OCI-LY3 (cell line): ENCODE data around the gene NPIPB4.
"Not testable (repeated sequence)": the region's sequence is repeated elsewhere in the genome, so short reads cannot be mapped to it uniquely, and the experiment has no call there.

Source experiments
- EZH2phosphoT487 ChIP-seq: fragments of 200-600 bp; shearing (Covaris generic); IDR thresholded peaks from 2 replicates; pipeline ENCODE4 v1.6.1; 2018; ENCODE audit warnings: antibody characterized with exemption, mixed run types, low read depth
- TF ChIP-seq, protein P1 (sequence below): fragments of 200-600, 300-600 bp; sonication (generic); IDR thresholded peaks from 2 replicates; pipeline ENCODE4 v1.5.1; 2014; ENCODE audit warnings: antibody characterized with exemption, low read length, low read depth

DNA sequence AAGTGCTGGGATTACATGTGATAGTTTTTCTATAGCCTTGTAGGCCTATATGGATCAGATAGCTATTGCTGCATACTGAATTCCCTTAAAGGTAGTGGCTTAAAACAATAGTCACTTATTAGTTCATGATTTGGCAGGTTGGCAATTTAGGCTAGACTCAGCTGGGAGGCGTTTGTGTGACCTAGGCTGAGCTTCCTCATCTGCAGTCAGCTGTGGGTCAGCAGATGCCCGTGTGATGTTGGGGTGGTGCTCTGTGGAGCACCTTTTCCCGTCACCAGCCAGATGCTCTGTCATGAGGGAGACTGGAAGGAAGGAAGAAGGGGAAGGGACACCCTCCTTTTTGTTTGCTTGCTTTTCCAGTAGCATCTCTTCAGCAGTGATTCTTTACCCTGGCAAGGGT, 64.2 kb downstream of the NPIPB4 start:
- TF ChIP-seq, protein P1, sequence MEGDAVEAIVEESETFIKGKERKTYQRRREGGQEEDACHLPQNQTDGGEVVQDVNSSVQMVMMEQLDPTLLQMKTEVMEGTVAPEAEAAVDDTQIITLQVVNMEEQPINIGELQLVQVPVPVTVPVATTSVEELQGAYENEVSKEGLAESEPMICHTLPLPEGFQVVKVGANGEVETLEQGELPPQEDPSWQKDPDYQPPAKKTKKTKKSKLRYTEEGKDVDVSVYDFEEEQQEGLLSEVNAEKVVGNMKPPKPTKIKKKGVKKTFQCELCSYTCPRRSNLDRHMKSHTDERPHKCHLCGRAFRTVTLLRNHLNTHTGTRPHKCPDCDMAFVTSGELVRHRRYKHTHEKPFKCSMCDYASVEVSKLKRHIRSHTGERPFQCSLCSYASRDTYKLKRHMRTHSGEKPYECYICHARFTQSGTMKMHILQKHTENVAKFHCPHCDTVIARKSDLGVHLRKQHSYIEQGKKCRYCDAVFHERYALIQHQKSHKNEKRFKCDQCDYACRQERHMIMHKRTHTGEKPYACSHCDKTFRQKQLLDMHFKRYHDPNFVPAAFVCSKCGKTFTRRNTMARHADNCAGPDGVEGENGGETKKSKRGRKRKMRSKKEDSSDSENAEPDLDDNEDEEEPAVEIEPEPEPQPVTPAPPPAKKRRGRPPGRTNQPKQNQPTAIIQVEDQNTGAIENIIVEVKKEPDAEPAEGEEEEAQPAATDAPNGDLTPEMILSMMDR, result not testable (repeated sequence)
- not testable (repeated sequence) for TF ChIP-seq EZH2phosphoT487
